Neural crest cell (in vitro differentiated cells): ENCODE measurements around the gene ELAVL1. TPM values are rescaled to one million over a fixed set of nuclear protein-coding genes. Genes with fewer than 3 reads are reported as not detected.

Experiments
- DNase-seq: peaks from one replicate; pipeline ENCODE4 v3.0.0; 2021; ENCODE audit warnings: low read depth, mixed read lengths, low spot score
- H3K27ac Mint-ChIP-seq: one replicate; pipeline ENCODE4 v1.8.0; 2021; ENCODE audit warnings: mild to moderate bottlenecking, mixed read lengths; ENCODE audit not compliant: unreplicated experiment
- H3K27me3 Mint-ChIP-seq: 2 replicates; pipeline ENCODE4 v1.8.0; 2021; ENCODE audit warnings: low read depth, mild to moderate bottlenecking, mixed read lengths
- H3K36me3 Mint-ChIP-seq: 2 replicates; pipeline ENCODE4 v1.8.0; 2021; ENCODE audit warnings: low read depth, mild to moderate bottlenecking, mixed read lengths
- H3K4me1 Mint-ChIP-seq: 2 replicates; pipeline ENCODE4 v1.8.0; 2021; ENCODE audit warnings: mixed read lengths
- H3K4me3 Mint-ChIP-seq: one replicate; pipeline ENCODE4 v1.8.0; 2021; ENCODE audit warnings: mild to moderate bottlenecking, mixed read lengths
- H3K9me3 Mint-ChIP-seq: 2 replicates; pipeline ENCODE4 v1.8.0; 2021; ENCODE audit warnings: mixed read lengths
- CTCF ChIP-seq: fragments of 200-600 bp; sonication (generic); conservative IDR thresholded peaks from 2 replicates; pipeline ENCODE4 v1.5.0; 2021; ENCODE audit warnings: antibody characterized with exemption, mild to moderate bottlenecking
- total RNA-seq: library from RNA; stranded (reverse); gene quantifications from 2 replicates; pipeline ENCODE4 v1.2.1, GENCODE V29; 2021

ELAVL1 gene
- total RNA-seq, 1 donor from 2014 or later = 209 TPM

GRCh38 chr19:7922836-7923195 is 82.6 kb downstream of the ELAVL1 start:
- Mint-ChIP-seq H3K36me3 (no peaks in the 10 kb centered on the region), H3K4me1 (peaks cover 22% of the 10 kb centered on the region), H3K27me3 (peaks cover 29% of the 10 kb centered on the region), H3K9me3 (no peaks in the 10 kb centered on the region), H3K4me3 (peak overlapping the region; percentile 70), H3K27ac (no peak overlapping the region)
- DNase-seq = no peak
- no peak for TF ChIP-seq CTCF

- Mint-ChIP-seq H3K9me3 (no peaks in the 10 kb centered on the region), H3K27me3 (peaks cover 33% of the 10 kb centered on the region), H3K36me3 (no peaks in the 10 kb centered on the region), H3K4me1 (peaks cover 22% of the 10 kb centered on the region), H3K4me3 (peak overlapping the region; percentile 89), H3K27ac (no peak overlapping the region)
- DNase-seq = no peak
- no peak for TF ChIP-seq CTCF
Measured at GRCh38 chr19:7921967-7922835, 83.2 kb downstream of the ELAVL1 start.

GRCh38 chr19:7921302-7921966 is 84.0 kb downstream of the ELAVL1 start:
- peak overlapping the region; percentile 89 for H3K4me3 Mint-ChIP-seq
- no peak for TF ChIP-seq CTCF
- peaks cover 23% of the 10 kb centered on the region for H3K4me1 Mint-ChIP-seq
- H3K36me3 Mint-ChIP-seq = no peaks in the 10 kb centered on the region
- DNase-seq = no peak
- peaks cover 38% of the 10 kb centered on the region for H3K27me3 Mint-ChIP-seq
- H3K27ac Mint-ChIP-seq = no peak overlapping the region
- H3K9me3 Mint-ChIP-seq = no peaks in the 10 kb centered on the region

GRCh38 chr19:7920519-7921301 is 84.7 kb downstream of the ELAVL1 start:
- Mint-ChIP-seq H3K27ac (peak overlapping the region; percentile 7), H3K27me3 (peaks cover 41% of the 10 kb centered on the region), H3K4me1 (peaks cover 23% of the 10 kb centered on the region), H3K36me3 (no peaks in the 10 kb centered on the region), H3K4me3 (peak overlapping the region; percentile 89), H3K9me3 (no peaks in the 10 kb centered on the region)
- DNase-seq = peak; percentile 98
- TF ChIP-seq CTCF = no peak
